Jurkat, Clone E6-1 (cell line): ENCODE results near the gene ALG1L2.
"Not testable (repeated sequence)": the region's sequence is repeated elsewhere in the genome, so short reads cannot be mapped to it uniquely, and the experiment has no call there.

Experiments
- DNase-seq: peaks from one replicate; pipeline ENCODE4 v3.0.0-alpha.2; 2011; ENCODE audit warnings: low read depth, low spot score
- H3K4me3 ChIP-seq: 2 replicates; pipeline ENCODE4 v1.5.1; 2011; ENCODE audit warnings: mild to moderate bottlenecking, low read length, control low read depth, moderate library complexity

Gene ALG1L2

GRCh38 chr3:130115400-130115799 is 33.8 kb downstream of the ALG1L2 start:
- not testable (repeated sequence) for H3K4me3 ChIP-seq, DNase-seq

GRCh38 chr3:130117933-130118332 is 36.3 kb downstream of the ALG1L2 start:
- H3K4me3 ChIP-seq = no peak overlapping the region
- no peak for DNase-seq

GRCh38 chr3:130119824-130120223 is 38.2 kb downstream of the ALG1L2 start:
- not testable (repeated sequence) for H3K4me3 ChIP-seq, DNase-seq

GRCh38 chr3:130120291-130120690 is 38.7 kb downstream of the ALG1L2 start:
- not testable (repeated sequence) for DNase-seq, H3K4me3 ChIP-seq

GRCh38 chr3:130122891-130123775 is 41.5 kb downstream of the ALG1L2 start:
- DNase-seq, H3K4me3 ChIP-seq: not testable (repeated sequence)

GRCh38 chr3:130125406-130125805 is 43.8 kb downstream of the ALG1L2 start:
- DNase-seq, H3K4me3 ChIP-seq: not testable (repeated sequence)

- H3K4me3 ChIP-seq, DNase-seq: not testable (repeated sequence)
These were observed 54.7 kb downstream of the ALG1L2 start for GRCh38 chr3:130136337-130136736.

- not testable (repeated sequence) for H3K4me3 ChIP-seq, DNase-seq
These were observed 56.1 kb downstream of the ALG1L2 start for GRCh38 chr3:130137685-130138084.

- not testable (repeated sequence) for H3K4me3 ChIP-seq, DNase-seq
These were observed 57.4 kb downstream of the ALG1L2 start for GRCh38 chr3:130138992-130139391.

- DNase-seq, H3K4me3 ChIP-seq: not testable (repeated sequence)
These were observed 59.1 kb downstream of the ALG1L2 start for GRCh38 chr3:130140756-130141155.

- H3K4me3 ChIP-seq, DNase-seq: not testable (repeated sequence)
These were observed 62.2 kb downstream of the ALG1L2 start for GRCh38 chr3:130143648-130144327.

GRCh38 chr3:130144328-130144650 is 62.7 kb downstream of the ALG1L2 start:
- H3K4me3 ChIP-seq, DNase-seq: not testable (repeated sequence)

- DNase-seq, H3K4me3 ChIP-seq: not testable (repeated sequence)
These were observed 63.8 kb downstream of the ALG1L2 start for GRCh38 chr3:130145456-130145855.

GRCh38 chr3:130146465-130146864 is 64.8 kb downstream of the ALG1L2 start:
- H3K4me3 ChIP-seq, DNase-seq: not testable (repeated sequence)
